Measurements from ENCODE around the gene SGPL1.

- TF ChIP-seq CTCF (IDR thresholded peaks at IDR 0.05) (no peak), POLR2A (IDR thresholded peaks at IDR 0.05) (no peak), POLR2AphosphoS5 (IDR thresholded peaks at IDR 0.05; ENCODE audit: insufficient read depth in 1 of 2, low read depth in 1 of 2) (no peak)
Measured at GRCh38 chr10:70772627-70773026, 43.1 kb upstream of the SGPL1 start.

Data from vagina (tissue), 2 donors.